Erythroblast (primary cell): ENCODE results near the gene CTNNB1.

Experiments
- GATA1 ChIP-seq: IDR thresholded peaks from 2 replicates; pipeline ENCODE4 v1.6.1; 2011; ENCODE audit warnings: low read depth, mild to moderate bottlenecking, control low read depth, low read length, moderate library complexity
- POLR2A ChIP-seq: IDR thresholded peaks from 2 replicates; pipeline ENCODE4 v1.6.1; 2011; ENCODE audit warnings: mild to moderate bottlenecking, low read length

- TF ChIP-seq POLR2A (no peak), GATA1 (no peak)
Measured at GRCh38 chr3:41248525-41248924, 49.2 kb downstream of the CTNNB1 start.
